ENCODE data around the gene AKT2.

DNA sequence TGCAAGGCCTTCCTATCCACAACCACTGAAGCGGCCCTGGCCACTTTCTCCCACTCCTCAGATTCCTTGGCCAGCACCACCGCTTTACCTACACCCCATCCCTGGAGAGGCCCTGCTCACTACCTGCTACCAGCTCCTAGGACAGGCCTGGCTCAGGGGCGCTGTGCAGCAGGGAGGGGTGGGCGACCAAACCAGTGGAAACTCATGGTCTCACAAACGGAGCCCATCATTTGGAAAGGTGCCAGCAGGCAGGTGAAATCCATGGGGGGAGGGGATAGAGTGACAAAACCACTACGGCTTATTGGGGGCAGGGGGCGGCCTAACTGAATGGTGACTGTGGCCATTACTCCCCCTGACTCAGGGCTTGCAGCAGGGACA is 35.4 kb upstream of the AKT2 start:
- TF ChIP-seq, protein P1, sequence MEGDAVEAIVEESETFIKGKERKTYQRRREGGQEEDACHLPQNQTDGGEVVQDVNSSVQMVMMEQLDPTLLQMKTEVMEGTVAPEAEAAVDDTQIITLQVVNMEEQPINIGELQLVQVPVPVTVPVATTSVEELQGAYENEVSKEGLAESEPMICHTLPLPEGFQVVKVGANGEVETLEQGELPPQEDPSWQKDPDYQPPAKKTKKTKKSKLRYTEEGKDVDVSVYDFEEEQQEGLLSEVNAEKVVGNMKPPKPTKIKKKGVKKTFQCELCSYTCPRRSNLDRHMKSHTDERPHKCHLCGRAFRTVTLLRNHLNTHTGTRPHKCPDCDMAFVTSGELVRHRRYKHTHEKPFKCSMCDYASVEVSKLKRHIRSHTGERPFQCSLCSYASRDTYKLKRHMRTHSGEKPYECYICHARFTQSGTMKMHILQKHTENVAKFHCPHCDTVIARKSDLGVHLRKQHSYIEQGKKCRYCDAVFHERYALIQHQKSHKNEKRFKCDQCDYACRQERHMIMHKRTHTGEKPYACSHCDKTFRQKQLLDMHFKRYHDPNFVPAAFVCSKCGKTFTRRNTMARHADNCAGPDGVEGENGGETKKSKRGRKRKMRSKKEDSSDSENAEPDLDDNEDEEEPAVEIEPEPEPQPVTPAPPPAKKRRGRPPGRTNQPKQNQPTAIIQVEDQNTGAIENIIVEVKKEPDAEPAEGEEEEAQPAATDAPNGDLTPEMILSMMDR (IDR thresholded peaks at IDR 0.05), result no peak
- no peak for TF ChIP-seq EZH2 (IDR thresholded peaks at IDR 0.05)
